Measurements from ENCODE around the gene PIR.

- TF ChIP-seq, protein P1, sequence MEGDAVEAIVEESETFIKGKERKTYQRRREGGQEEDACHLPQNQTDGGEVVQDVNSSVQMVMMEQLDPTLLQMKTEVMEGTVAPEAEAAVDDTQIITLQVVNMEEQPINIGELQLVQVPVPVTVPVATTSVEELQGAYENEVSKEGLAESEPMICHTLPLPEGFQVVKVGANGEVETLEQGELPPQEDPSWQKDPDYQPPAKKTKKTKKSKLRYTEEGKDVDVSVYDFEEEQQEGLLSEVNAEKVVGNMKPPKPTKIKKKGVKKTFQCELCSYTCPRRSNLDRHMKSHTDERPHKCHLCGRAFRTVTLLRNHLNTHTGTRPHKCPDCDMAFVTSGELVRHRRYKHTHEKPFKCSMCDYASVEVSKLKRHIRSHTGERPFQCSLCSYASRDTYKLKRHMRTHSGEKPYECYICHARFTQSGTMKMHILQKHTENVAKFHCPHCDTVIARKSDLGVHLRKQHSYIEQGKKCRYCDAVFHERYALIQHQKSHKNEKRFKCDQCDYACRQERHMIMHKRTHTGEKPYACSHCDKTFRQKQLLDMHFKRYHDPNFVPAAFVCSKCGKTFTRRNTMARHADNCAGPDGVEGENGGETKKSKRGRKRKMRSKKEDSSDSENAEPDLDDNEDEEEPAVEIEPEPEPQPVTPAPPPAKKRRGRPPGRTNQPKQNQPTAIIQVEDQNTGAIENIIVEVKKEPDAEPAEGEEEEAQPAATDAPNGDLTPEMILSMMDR (IDR thresholded peaks at IDR 0.05): no peak
- TF ChIP-seq POLR2A (IDR thresholded peaks at IDR 0.05): no peak
Measured at GRCh38 chrX:15500497-15500966, 7.4 kb upstream of the PIR start, which contains the start of gene BMX.
